Calu3 (cell line): ENCODE measurements around the gene NAA10. TPM values are rescaled to one million over a fixed set of nuclear protein-coding genes. Genes with fewer than 3 reads are reported as not detected.
A peak's percentile ranks its signal among the peaks of the same experiment; 100 is the strongest.

Experiments used
- BruUV-seq: library from RNA; stranded (reverse); fragments of 400-500 nt; replicated peaks from 2 replicates; lab custom pipeline; 2021; lab: Mats Ljungman, UMichigan
- CTCF ChIA-PET: fragments of 300-600 bp; sonication (Branson Sonifier 250); formaldehyde crosslinking; loops from one replicate; lab custom pipeline; 2022; ENCODE audit warnings: antibody characterized with exemption; lab: Charles Lee
- DNase-seq: peaks from one replicate; pipeline ENCODE4 v3.0.0; 2022
- H3K27ac Mint-ChIP-seq: one replicate; pipeline ENCODE4 v1.8.0; 2022; ENCODE audit warnings: mixed read lengths; ENCODE audit not compliant: unreplicated experiment
- H3K27me3 Mint-ChIP-seq: one replicate; pipeline ENCODE4 v1.8.0; 2022; ENCODE audit warnings: mixed read lengths; ENCODE audit not compliant: unreplicated experiment
- H3K36me3 Mint-ChIP-seq: one replicate; pipeline ENCODE4 v1.8.0; 2022; ENCODE audit warnings: mild to moderate bottlenecking, moderate library complexity, mixed read lengths; ENCODE audit not compliant: insufficient read depth, unreplicated experiment
- H3K4me1 Mint-ChIP-seq: one replicate; pipeline ENCODE4 v1.8.0; 2022; ENCODE audit warnings: mild to moderate bottlenecking, low read depth, mixed read lengths; ENCODE audit not compliant: unreplicated experiment
- H3K4me3 Mint-ChIP-seq: one replicate; pipeline ENCODE4 v1.8.0; 2022; ENCODE audit warnings: mild to moderate bottlenecking, low read depth, moderate library complexity, mixed read lengths; ENCODE audit not compliant: unreplicated experiment
- H3K9me3 Mint-ChIP-seq: one replicate; pipeline ENCODE4 v1.8.0; 2022; ENCODE audit warnings: low read depth, mixed read lengths; ENCODE audit not compliant: unreplicated experiment
- CTCF ChIP-seq: fragments of 200-600 bp; IDR thresholded peaks from one replicate; pipeline ENCODE4 v1.8.0; 2022; ENCODE audit warnings: antibody characterized with exemption; ENCODE audit not compliant: unreplicated experiment
- intact Hi-C: fragments of 100-400 bp; cut with micrococcal nuclease; formaldehyde crosslinking; loops from one replicate; pipeline ENCODE4 v1.10.0; 2022; ENCODE audit not compliant: unreplicated experiment
- total RNA-seq: library from RNA; stranded (reverse); gene quantifications from 2 replicates; pipeline ENCODE4 v1.2.3, GENCODE V29; 2022

Gene NAA10
- total RNA-seq, 1 experiment from 2014 or later, result 139 TPM

DNA sequence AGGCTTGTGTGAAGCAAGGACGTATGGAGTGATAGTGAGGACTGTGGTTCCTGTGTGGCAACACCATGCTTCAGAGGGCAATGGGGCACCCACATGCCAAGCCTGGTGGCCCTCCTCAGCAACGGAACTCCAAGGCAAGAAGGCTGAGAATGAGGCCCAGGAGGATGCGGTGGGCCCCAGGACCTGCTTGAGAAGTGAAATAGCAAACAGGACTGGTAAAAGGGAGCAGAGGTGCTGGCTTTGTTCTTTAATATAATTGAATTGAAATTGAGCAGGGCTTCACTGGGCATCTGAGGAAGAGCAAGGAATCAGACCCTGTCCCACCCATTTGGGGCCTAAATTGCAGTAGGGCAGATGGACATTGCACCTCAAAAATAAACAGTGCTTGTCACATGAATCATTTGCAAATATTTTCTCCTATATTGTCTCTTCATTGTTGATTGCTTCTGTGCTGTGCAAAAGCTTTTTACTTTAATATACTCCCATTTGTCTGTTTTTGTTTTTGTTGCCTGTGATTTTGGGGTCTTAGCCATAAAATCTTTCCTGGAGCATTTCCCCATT, 40.0 kb upstream of the NAA10 start:
- no peak for DNase-seq
- H3K27me3 Mint-ChIP-seq, result no peaks in the 10 kb centered on the region
- no TSS peak for BruUV-seq
- H3K36me3 Mint-ChIP-seq, result peaks cover 43% of the 10 kb centered on the region
- no peaks in the 10 kb centered on the region for H3K9me3 Mint-ChIP-seq
- H3K4me1 Mint-ChIP-seq, result peaks cover 11% of the 10 kb centered on the region
- no peak overlapping the region for H3K4me3 Mint-ChIP-seq
- no peak for TF ChIP-seq CTCF
- CTCF ChIA-PET, result no interaction called here
- intact Hi-C loops, result no loop called here
- no peak overlapping the region for H3K27ac Mint-ChIP-seq

DNA sequence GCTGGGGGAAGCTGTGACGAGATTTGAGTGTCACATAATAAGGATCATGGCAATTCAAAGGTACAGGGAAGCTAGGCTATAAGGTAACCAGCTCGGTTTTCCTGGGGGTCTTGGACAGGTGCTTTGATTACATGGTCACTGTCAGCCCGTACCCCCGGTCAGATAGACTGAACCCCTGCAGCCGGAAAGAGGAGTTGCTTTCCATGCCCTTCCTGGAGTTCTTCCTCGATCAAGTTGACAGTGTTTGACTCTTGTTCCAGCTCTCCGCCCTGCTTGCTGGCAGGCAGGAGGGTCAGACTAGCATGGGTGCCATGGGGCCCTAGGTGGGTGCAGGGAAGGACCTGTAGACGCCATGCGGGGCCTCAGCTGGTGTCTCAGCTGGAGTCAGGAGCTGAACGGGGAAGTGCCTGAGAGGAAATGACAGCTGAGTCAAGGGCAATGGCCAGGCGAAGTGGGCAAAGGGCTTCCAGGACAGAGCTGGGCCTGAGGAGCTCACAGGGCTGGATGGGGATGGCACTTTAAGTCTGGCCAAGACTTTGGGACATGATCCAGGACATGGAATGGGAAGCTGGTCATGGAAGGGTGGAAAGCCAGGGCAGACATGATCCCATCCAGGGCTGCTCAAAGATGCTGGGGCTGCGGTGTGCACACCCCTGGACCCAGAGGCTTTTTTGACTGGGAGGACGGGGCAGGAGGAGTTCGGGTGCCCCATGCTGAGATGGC, 39.3 kb upstream of the NAA10 start:
- peaks cover 49% of the 10 kb centered on the region for H3K36me3 Mint-ChIP-seq
- peaks cover 11% of the 10 kb centered on the region for H3K4me1 Mint-ChIP-seq
- intact Hi-C loops, result no loop called here
- CTCF ChIA-PET, result no interaction called here
- no TSS peak for BruUV-seq
- no peaks in the 10 kb centered on the region for H3K9me3 Mint-ChIP-seq
- H3K4me3 Mint-ChIP-seq, result peak overlapping the region; percentile 89
- no peak for DNase-seq
- peak overlapping the region; percentile 52 for H3K27ac Mint-ChIP-seq
- no peaks in the 10 kb centered on the region for H3K27me3 Mint-ChIP-seq
- TF ChIP-seq CTCF, result no peak

GRCh38 chrX:153973127-153974002, 38.5 kb upstream of the NAA10 start:
- Mint-ChIP-seq H3K4me1 (peaks cover 13% of the 10 kb centered on the region), H3K27ac (peak overlapping the region; percentile 98), H3K36me3 (peaks cover 50% of the 10 kb centered on the region), H3K4me3 (peak overlapping the region; percentile 89), H3K27me3 (no peaks in the 10 kb centered on the region), H3K9me3 (no peaks in the 10 kb centered on the region)
- no peak for DNase-seq
- TSS peak; percentile 68 for BruUV-seq
- intact Hi-C loops, result no loop called here
- TF ChIP-seq CTCF, result no peak
- CTCF ChIA-PET, result interaction anchor here (1.0 kb wide), 1 partner anchor 45 kb away, joined by 4 read pairs; no protein-coding TSS in a partner anchor

- H3K36me3 Mint-ChIP-seq, result peaks cover 58% of the 10 kb centered on the region
These were observed 37.7 kb upstream of the NAA10 start, which contains the start of gene TMEM187 for GRCh38 chrX:153972368-153973126. Gene TMEM187 (plus strand): TSS chrX:153972754. CDS start chrX:153982063, 9,309 bp downstream.

More at GRCh38 chrX:153972368-153973126, 37.7 kb upstream of the NAA10 start, which contains the start of gene TMEM187:
- intact Hi-C loops, result no loop called here
- BruUV-seq, result no TSS peak
- TF ChIP-seq CTCF, result no peak
- peaks cover 21% of the 10 kb centered on the region for H3K4me1 Mint-ChIP-seq
- H3K27ac Mint-ChIP-seq, result peak within 1 kb of the TSS; percentile 98
- H3K9me3 Mint-ChIP-seq, result no peaks in the 10 kb centered on the region
- H3K4me3 Mint-ChIP-seq, result peak within 1 kb of the TSS; percentile 89
- H3K27me3 Mint-ChIP-seq, result no peaks in the 10 kb centered on the region
- CTCF ChIA-PET, result interaction anchor here (1.0 kb wide), 1 partner anchor 46 kb away, joined by 4 read pairs; no protein-coding TSS in a partner anchor
- DNase-seq, result peak; percentile 90
